Measurements from ENCODE around the gene KLK6. TPM values are rescaled to one million over a fixed set of nuclear protein-coding genes. Genes with fewer than 3 reads are reported as not detected.

KLK6 gene
- total RNA-seq, 1 donor from 2014 or later: not detected

- Histone ChIP-seq H3K36me3 (no peaks in the 10 kb centered on the region), H3K27ac (no peak overlapping the region), H3K4me1 (no peaks in the 10 kb centered on the region), H3K9me3 (no peaks in the 10 kb centered on the region), H3K4me3 (no peak overlapping the region), H3K27me3 (no peaks in the 10 kb centered on the region)
- ATAC-seq: no peak
- DNase-seq: no peak
- intact Hi-C loops (cut with DNase I): no loop called here
- TF ChIP-seq, protein P1, sequence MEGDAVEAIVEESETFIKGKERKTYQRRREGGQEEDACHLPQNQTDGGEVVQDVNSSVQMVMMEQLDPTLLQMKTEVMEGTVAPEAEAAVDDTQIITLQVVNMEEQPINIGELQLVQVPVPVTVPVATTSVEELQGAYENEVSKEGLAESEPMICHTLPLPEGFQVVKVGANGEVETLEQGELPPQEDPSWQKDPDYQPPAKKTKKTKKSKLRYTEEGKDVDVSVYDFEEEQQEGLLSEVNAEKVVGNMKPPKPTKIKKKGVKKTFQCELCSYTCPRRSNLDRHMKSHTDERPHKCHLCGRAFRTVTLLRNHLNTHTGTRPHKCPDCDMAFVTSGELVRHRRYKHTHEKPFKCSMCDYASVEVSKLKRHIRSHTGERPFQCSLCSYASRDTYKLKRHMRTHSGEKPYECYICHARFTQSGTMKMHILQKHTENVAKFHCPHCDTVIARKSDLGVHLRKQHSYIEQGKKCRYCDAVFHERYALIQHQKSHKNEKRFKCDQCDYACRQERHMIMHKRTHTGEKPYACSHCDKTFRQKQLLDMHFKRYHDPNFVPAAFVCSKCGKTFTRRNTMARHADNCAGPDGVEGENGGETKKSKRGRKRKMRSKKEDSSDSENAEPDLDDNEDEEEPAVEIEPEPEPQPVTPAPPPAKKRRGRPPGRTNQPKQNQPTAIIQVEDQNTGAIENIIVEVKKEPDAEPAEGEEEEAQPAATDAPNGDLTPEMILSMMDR (IDR thresholded peaks at IDR 0.05): no peak
These were observed 9.5 kb downstream of the KLK6 start for GRCh38 chr19:50959731-50960500.

DNA sequence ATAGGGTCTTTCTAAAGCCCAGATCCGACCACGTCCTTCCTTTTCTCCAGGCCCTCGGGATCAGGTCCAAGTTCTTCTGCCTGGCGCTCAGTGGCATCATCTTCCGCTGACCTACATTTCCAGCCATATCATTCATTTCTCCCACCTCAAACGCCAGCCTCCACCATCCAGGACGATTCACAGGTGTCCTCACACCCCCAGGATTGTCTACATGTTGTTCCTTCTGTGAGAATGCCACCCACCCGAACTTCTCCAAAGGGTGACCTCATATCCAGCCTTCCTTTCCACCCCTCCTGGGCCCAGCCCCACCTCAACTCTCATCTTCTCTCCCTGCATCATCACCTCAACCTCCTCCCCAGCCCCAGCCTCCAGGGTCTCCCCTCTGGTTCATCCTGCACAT is 11.8 kb downstream of the KLK6 start:
- H3K4me3 ChIP-seq: no peak overlapping the region
- TF ChIP-seq, protein P1 (IDR thresholded peaks at IDR 0.05): no peak
- DNase-seq (no peak), ATAC-seq (no peak)
- no peaks in the 10 kb centered on the region for H3K36me3 ChIP-seq
- H3K27ac ChIP-seq: no peak overlapping the region
- H3K9me3 ChIP-seq: no peaks in the 10 kb centered on the region
- no peaks in the 10 kb centered on the region for H3K4me1 ChIP-seq
- intact Hi-C loops (cut with DNase I): no loop called here
- no peaks in the 10 kb centered on the region for H3K27me3 ChIP-seq

- intact Hi-C loops (cut with DNase I): no loop called here
- Histone ChIP-seq H3K4me1 (no peaks in the 10 kb centered on the region), H3K4me3 (no peak within 1 kb of the TSS), H3K36me3 (no peaks in the 10 kb centered on the region), H3K9me3 (no peaks in the 10 kb centered on the region), H3K27me3 (peaks cover 6% of the 10 kb centered on the region), H3K27ac (no peak within 1 kb of the TSS)
- DNase-seq (no peak), ATAC-seq (no peak)
- TF ChIP-seq, protein P1 (IDR thresholded peaks at IDR 0.05): no peak
These were observed 16.5 kb downstream of the KLK6 start, which contains the start of gene KLK5 for GRCh38 chr19:50952910-50953309. Gene KLK5 (minus strand): TSS chr19:50953038. CDS start chr19:50952657, 381 bp downstream.

DNA sequence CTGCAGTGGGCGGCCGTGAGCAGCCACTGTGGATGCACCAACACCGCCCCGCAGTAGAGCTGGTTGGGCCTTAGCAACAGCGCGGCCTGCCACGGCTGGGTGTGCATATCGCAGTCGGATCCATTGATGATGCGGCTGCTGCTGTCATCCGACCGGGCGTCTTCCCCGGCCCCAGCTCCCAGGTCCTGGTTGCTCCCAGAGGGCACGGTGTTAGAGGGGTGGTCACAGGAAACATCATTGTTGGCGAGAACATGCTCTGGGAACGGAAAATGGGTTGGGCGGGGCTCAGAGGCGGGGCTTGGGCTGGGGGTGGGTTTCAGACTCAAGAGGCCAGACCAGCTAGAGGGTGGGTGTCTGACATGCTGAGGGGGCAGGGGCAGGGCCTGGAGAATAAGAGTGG is 19.5 kb downstream of the KLK6 start:
- H3K27ac ChIP-seq: no peak overlapping the region
- no peak for ATAC-seq
- no peaks in the 10 kb centered on the region for H3K4me1 ChIP-seq
- no peak for DNase-seq
- TF ChIP-seq, protein P1 (IDR thresholded peaks at IDR 0.05): no peak
- H3K9me3 ChIP-seq: no peaks in the 10 kb centered on the region
- intact Hi-C loops (cut with DNase I): no loop called here
- H3K4me3 ChIP-seq: no peak overlapping the region
- H3K27me3 ChIP-seq: peaks cover 6% of the 10 kb centered on the region
- no peaks in the 10 kb centered on the region for H3K36me3 ChIP-seq

GRCh38 chr19:50947123-50947522 is 22.3 kb downstream of the KLK6 start:
- Histone ChIP-seq H3K27me3 (peaks cover 6% of the 10 kb centered on the region), H3K4me1 (no peaks in the 10 kb centered on the region), H3K36me3 (no peaks in the 10 kb centered on the region), H3K4me3 (no peak overlapping the region), H3K27ac (no peak overlapping the region), H3K9me3 (no peaks in the 10 kb centered on the region)
- DNase-seq (no peak), ATAC-seq (no peak)
- TF ChIP-seq, protein P1 (IDR thresholded peaks at IDR 0.05): no peak
- intact Hi-C loops (cut with DNase I): no loop called here
